A549 (cell line): ENCODE measurements around the gene RACGAP1.

Experiments used
- CEBPB ChIP-seq, 2 experiments: fragments of >200 bp in 1 of 2; sonication (Bioruptor Twin) in 1 of 2; formaldehyde crosslinking in 1 of 2; IDR thresholded peaks; 2 replicates each; pipeline ENCODE4 v1.6.1; 2012 to 2016
- HOXA7 ChIP-seq: fragments of 250-450 bp; sonication (Bioruptor Pico); IDR thresholded peaks from 2 replicates; pipeline ENCODE4 v1.5.0; 2020; ENCODE audit warnings: mild to moderate bottlenecking, moderate library complexity
- KDM1A ChIP-seq: fragments of 200-600 bp; sonication (generic); IDR thresholded peaks from 2 replicates; pipeline ENCODE4 v1.6.1; 2016; ENCODE audit warnings: low read depth, mild to moderate bottlenecking
- MAFK ChIP-seq: fragments of 450-650 bp; IDR thresholded peaks from 2 replicates; pipeline ENCODE4 v1.6.1; 2014; ENCODE audit not compliant: partially characterized antibody
- MYC ChIP-seq: IDR thresholded peaks from 2 replicates; pipeline ENCODE4 v1.6.1; 2012; ENCODE audit warnings: mild to moderate bottlenecking, inconsistent platforms, low read length, improper control_type of control experiment, borderline replicate concordance
- POLR2A ChIP-seq: IDR thresholded peaks from 2 replicates; pipeline ENCODE4 v1.6.1; 2012; ENCODE audit warnings: mild to moderate bottlenecking, low read length
- TF ChIP-seq, protein P1 (sequence below): fragments of >200 bp; sonication (Bioruptor Twin); formaldehyde crosslinking; IDR thresholded peaks from 3 replicates; pipeline ENCODE4 v1.5.1; 2016

DNA sequence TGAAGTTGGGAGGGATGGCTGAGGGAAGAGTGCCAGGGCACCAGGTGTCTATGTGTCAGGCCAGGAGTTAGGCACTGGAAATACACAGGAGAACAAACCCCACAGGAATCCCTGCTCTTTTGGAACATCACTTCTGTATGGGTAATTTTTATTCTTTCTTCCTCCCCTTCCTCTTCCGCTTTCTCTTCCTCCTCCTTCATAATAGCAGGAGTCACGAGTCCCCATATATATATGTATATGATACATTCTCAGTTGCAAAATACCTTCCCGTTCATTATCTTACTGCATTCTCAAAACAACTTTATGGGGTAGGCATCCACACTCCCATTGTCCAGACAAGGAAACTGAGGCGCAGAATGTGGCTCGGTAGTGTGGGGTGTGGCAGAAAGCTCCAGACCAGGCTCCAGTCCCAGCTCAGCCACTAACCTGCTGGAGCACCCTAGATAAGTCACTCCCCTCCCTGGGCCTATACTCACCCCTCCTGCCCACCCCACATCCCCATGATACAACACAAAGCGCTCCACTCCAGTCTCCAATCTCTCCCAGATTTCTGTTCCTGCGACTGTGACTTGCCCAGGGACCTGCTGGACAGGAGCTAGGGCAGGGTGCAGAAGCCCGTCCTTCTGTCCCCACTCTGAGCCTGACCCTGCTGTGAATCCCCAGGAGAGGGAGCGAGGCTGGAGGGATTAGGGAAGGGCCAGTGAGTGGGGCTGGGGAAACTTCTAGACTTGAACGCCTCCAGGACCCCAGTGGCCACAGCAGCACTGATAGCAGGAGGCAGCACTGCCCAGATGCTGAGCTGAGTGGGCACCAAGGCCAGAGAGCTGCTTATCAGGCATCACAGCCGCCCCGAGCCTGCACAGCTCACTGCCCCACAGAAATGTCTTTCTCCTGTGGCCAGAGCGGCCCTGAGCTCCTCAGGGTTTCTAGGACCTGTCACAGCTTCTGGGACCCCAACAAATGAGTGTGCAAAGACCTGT, 76.1 kb downstream of the RACGAP1 start:
- TF ChIP-seq CEBPB (IDR thresholded peaks at IDR 0.05), result no peak
- TF ChIP-seq MAFK, result no peak
- TF ChIP-seq, protein P1, sequence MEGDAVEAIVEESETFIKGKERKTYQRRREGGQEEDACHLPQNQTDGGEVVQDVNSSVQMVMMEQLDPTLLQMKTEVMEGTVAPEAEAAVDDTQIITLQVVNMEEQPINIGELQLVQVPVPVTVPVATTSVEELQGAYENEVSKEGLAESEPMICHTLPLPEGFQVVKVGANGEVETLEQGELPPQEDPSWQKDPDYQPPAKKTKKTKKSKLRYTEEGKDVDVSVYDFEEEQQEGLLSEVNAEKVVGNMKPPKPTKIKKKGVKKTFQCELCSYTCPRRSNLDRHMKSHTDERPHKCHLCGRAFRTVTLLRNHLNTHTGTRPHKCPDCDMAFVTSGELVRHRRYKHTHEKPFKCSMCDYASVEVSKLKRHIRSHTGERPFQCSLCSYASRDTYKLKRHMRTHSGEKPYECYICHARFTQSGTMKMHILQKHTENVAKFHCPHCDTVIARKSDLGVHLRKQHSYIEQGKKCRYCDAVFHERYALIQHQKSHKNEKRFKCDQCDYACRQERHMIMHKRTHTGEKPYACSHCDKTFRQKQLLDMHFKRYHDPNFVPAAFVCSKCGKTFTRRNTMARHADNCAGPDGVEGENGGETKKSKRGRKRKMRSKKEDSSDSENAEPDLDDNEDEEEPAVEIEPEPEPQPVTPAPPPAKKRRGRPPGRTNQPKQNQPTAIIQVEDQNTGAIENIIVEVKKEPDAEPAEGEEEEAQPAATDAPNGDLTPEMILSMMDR, result no peak
- TF ChIP-seq MYC, result no peak
- no peak for TF ChIP-seq POLR2A
- TF ChIP-seq HOXA7, result no peak
- TF ChIP-seq KDM1A, result no peak
